Measurements from ENCODE around the gene SLC5A3.

The SLC5A3 gene

DNA sequence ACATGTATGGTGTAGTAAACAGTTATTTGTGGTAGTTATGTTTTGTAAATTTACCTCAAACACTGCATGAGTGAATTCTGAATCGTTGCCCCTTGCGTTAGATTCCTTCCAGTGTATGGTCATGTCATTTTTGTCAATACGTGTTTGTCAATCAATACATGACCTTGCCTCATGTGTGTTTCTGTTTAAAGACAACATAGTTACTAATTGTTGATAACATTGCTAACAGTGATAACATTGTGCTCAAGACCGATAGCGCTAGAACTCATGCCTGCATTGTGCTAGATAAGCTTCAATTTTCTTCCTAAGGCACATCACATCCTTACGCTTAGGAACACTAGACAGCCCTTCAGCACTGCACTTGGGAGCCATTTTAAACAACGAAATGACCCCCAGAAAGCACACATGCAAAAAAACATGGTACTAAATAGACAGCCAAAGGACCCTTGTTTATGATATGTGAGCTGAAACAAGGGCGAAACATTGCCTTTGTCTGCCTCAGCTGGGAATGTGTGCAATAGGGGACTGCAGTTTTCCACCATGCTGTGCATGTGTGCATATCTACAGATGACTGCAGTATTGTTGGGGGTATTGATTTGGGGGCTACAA is 37.3 kb downstream of the SLC5A3 start:
- no peaks in the 10 kb centered on the region for H3K4me1 ChIP-seq (ENCODE audit: control extremely low read depth in 1 of 4, control insufficient read depth in 4 of 4, insufficient read depth in 4 of 4, low read length in 3 of 4)
- DNase-seq: peak in 2 of 3 donors; percentile 22 to 44
- no peak overlapping the region for H3K4me3 ChIP-seq (ENCODE audit: control insufficient read depth in 1 of 7, extremely low read depth in 1 of 7, insufficient read depth in 4 of 7, low read depth in 2 of 7, low read length in 6 of 7)
- H3K9me3 ChIP-seq (ENCODE audit: control extremely low read depth in 1 of 5, control insufficient read depth in 4 of 5, insufficient read depth in 2 of 5, low read depth in 1 of 5, low read length in 4 of 5): peaks cover 0 to 2% (median 0%) of the 10 kb centered on the region in 5 experiments
- WGBS (ENCODE audit: insufficient coverage): 98% methylated on average over 6 of the region's 8 CpGs
- POLR2A ChIA-PET: no interaction called here
- peaks cover 0 to 3% (median 0%) of the 10 kb centered on the region in 4 experiments for H3K36me3 ChIP-seq (ENCODE audit: control insufficient read depth in 4 of 4, insufficient read depth in 4 of 4, low read length in 3 of 4)
- H3K27me3 ChIP-seq (replicated peaks in 2 of 5; ENCODE audit: control insufficient read depth in 4 of 5, insufficient read depth in 5 of 5, low read length in 4 of 5): no peaks in the 10 kb centered on the region
- H3K27ac ChIP-seq (ENCODE audit: insufficient read depth in 1 of 2, low read depth in 1 of 2, low read length in 2 of 2, poor library complexity in 1 of 2, severe bottlenecking in 2 of 2): no peak overlapping the region
- CTCF ChIA-PET: interaction anchor here (1.2 kb wide), 1 partner anchor 10 kb away, joined by 3 read pairs; no protein-coding TSS in a partner anchor

DNA sequence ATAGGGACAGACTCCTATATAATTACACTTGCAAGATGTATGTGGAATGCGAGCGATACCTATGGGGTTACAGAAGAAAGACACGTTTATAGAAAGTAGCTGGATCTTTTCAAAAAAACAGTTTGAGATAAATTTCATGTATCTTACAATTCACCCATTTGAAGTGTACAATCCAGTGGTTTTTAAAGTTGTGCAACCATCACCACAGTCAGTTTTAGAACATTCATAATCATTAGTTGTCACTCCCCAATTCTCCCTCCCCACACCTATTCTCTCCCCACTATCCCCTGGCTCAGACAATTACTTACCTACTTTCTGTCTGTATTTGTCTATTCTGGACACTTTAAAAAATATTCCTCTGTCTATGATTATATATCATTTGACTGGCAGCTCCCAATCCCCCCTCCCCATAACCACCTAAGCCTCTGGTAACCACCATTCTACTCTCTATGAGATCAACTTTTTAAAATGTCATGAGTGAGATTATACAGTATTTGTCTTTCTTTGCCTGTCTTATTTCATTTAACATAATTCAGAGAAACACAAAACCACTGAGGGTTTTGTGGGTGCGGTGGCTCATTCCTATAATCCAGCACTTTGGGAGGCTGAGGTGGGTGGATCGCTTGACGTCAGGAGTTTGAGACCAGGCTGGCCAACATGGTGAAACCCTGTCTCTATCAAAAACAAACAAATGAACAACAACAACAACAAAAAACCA is 39.1 kb downstream of the SLC5A3 start:
- no peak for DNase-seq
- Histone ChIP-seq H3K36me3 (ENCODE audit: control insufficient read depth in 4 of 4, insufficient read depth in 4 of 4, low read length in 3 of 4) (peaks cover 0 to 3% (median 0%) of the 10 kb centered on the region in 4 experiments), H3K4me1 (ENCODE audit: control extremely low read depth in 1 of 4, control insufficient read depth in 4 of 4, insufficient read depth in 4 of 4, low read length in 3 of 4) (no peaks in the 10 kb centered on the region), H3K9me3 (ENCODE audit: control extremely low read depth in 1 of 5, control insufficient read depth in 4 of 5, insufficient read depth in 2 of 5, low read depth in 1 of 5, low read length in 4 of 5) (no peaks in the 10 kb centered on the region), H3K27ac (ENCODE audit: insufficient read depth in 1 of 2, low read depth in 1 of 2, low read length in 2 of 2, poor library complexity in 1 of 2, severe bottlenecking in 2 of 2) (no peak overlapping the region), H3K4me3 (ENCODE audit: control insufficient read depth in 1 of 7, extremely low read depth in 1 of 7, insufficient read depth in 4 of 7, low read depth in 2 of 7, low read length in 6 of 7) (no peak overlapping the region), H3K27me3 (replicated peaks in 2 of 5; ENCODE audit: control insufficient read depth in 4 of 5, insufficient read depth in 5 of 5, low read length in 4 of 5) (no peaks in the 10 kb centered on the region)
- POLR2A ChIA-PET: no interaction called here
- no CpG with 5 or more reads among the region's 6 CpGs for WGBS (ENCODE audit: insufficient coverage)
- CTCF ChIA-PET: no interaction called here

DNA sequence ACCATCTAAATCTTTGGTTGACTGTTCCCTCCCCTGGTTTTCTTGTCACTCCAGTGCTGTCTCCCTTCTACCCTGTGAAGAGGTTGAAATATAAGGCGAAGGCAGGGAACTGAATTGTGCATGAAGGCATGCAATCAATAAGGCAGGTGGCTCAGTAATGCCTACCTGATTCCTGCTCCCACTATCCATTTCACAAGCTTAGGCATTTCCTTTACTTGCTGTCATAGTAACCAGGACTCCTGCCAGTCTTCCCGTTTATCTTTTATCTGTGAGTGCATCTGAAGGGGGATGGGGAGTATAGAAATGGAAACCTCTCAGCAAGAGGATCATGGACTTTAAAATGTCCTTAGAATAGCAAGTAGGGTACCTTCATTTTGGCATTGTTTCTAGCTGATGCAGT is 40.5 kb downstream of the SLC5A3 start:
- H3K4me3 ChIP-seq (ENCODE audit: control insufficient read depth in 1 of 7, extremely low read depth in 1 of 7, insufficient read depth in 4 of 7, low read depth in 2 of 7, low read length in 6 of 7): no peak overlapping the region
- no peak for DNase-seq
- H3K36me3 ChIP-seq (ENCODE audit: control insufficient read depth in 4 of 4, insufficient read depth in 4 of 4, low read length in 3 of 4): peaks cover 0 to 4% (median 0%) of the 10 kb centered on the region in 4 experiments
- no peaks in the 10 kb centered on the region for H3K9me3 ChIP-seq (ENCODE audit: control extremely low read depth in 1 of 5, control insufficient read depth in 4 of 5, insufficient read depth in 2 of 5, low read depth in 1 of 5, low read length in 4 of 5)
- WGBS (ENCODE audit: insufficient coverage): 90% methylated on average over 2 of the region's 2 CpGs
- POLR2A ChIA-PET: no interaction called here
- CTCF ChIA-PET: no interaction called here
- H3K27ac ChIP-seq (ENCODE audit: insufficient read depth in 1 of 2, low read depth in 1 of 2, low read length in 2 of 2, poor library complexity in 1 of 2, severe bottlenecking in 2 of 2): no peak overlapping the region
- H3K27me3 ChIP-seq (replicated peaks in 2 of 5; ENCODE audit: control insufficient read depth in 4 of 5, insufficient read depth in 5 of 5, low read length in 4 of 5): no peaks in the 10 kb centered on the region
- H3K4me1 ChIP-seq (ENCODE audit: control extremely low read depth in 1 of 4, control insufficient read depth in 4 of 4, insufficient read depth in 4 of 4, low read length in 3 of 4): no peaks in the 10 kb centered on the region

DNA sequence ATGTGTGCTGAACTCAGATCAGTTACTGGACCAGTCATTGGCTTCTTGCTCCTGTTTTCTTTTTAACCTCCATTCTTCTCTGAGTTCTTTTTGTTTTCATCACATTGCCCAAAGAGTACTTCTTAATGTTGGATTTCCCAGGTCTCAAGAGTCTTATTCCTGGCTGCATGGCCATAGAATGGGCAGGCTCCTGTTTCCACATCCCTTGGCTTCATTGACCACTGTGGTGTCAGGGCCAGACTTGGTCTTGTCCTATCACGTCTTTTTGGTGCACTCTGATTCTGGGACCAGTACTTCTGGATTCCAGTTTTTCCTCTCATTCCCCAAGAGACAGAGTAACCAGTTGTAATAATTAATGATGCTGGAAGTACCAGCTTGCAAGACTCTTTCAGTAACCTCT is 41.8 kb downstream of the SLC5A3 start:
- 80% methylated on average over 1 of the region's 1 CpG for WGBS (ENCODE audit: insufficient coverage)
- Histone ChIP-seq H3K27me3 (replicated peaks in 2 of 5; ENCODE audit: control insufficient read depth in 4 of 5, insufficient read depth in 5 of 5, low read length in 4 of 5) (no peaks in the 10 kb centered on the region), H3K4me3 (ENCODE audit: control insufficient read depth in 1 of 7, extremely low read depth in 1 of 7, insufficient read depth in 4 of 7, low read depth in 2 of 7, low read length in 6 of 7) (no peak overlapping the region), H3K4me1 (ENCODE audit: control extremely low read depth in 1 of 4, control insufficient read depth in 4 of 4, insufficient read depth in 4 of 4, low read length in 3 of 4) (no peaks in the 10 kb centered on the region), H3K27ac (ENCODE audit: insufficient read depth in 1 of 2, low read depth in 1 of 2, low read length in 2 of 2, poor library complexity in 1 of 2, severe bottlenecking in 2 of 2) (no peak overlapping the region), H3K36me3 (ENCODE audit: control insufficient read depth in 4 of 4, insufficient read depth in 4 of 4, low read length in 3 of 4) (peaks cover 0 to 4% (median under 1%) of the 10 kb centered on the region in 4 experiments), H3K9me3 (ENCODE audit: control extremely low read depth in 1 of 5, control insufficient read depth in 4 of 5, insufficient read depth in 2 of 5, low read depth in 1 of 5, low read length in 4 of 5) (no peaks in the 10 kb centered on the region)
- no peak for DNase-seq
- CTCF ChIA-PET: no interaction called here
- POLR2A ChIA-PET: no interaction called here

DNA sequence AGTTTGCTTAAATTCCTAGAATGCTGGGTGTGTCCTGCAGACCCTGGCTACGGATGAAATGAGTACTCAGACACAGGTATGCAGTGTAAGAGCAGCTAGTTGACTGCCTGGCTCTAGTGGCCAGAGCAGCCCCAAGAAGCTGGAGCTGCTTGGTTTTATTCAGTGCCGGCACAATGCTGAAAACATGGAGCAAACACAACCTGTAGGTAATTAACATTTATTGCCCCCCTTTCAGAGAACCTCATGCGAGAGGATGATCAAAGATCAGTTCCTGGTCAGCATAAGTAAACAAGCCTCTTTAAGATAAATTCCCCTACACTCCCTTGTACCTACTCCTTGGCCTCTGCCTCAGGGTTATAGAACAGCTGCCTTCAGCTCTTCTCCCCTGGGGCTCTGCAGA is 43.2 kb downstream of the SLC5A3 start:
- 100% methylated on average over 3 of the region's 3 CpGs for WGBS (ENCODE audit: insufficient coverage)
- Histone ChIP-seq H3K9me3 (ENCODE audit: control extremely low read depth in 1 of 5, control insufficient read depth in 4 of 5, insufficient read depth in 2 of 5, low read depth in 1 of 5, low read length in 4 of 5) (no peaks in the 10 kb centered on the region), H3K27ac (ENCODE audit: insufficient read depth in 1 of 2, low read depth in 1 of 2, low read length in 2 of 2, poor library complexity in 1 of 2, severe bottlenecking in 2 of 2) (no peak overlapping the region), H3K4me1 (ENCODE audit: control extremely low read depth in 1 of 4, control insufficient read depth in 4 of 4, insufficient read depth in 4 of 4, low read length in 3 of 4) (no peaks in the 10 kb centered on the region), H3K27me3 (replicated peaks in 2 of 5; ENCODE audit: control insufficient read depth in 4 of 5, insufficient read depth in 5 of 5, low read length in 4 of 5) (no peaks in the 10 kb centered on the region), H3K36me3 (ENCODE audit: control insufficient read depth in 4 of 4, insufficient read depth in 4 of 4, low read length in 3 of 4) (peaks cover 0 to 4% (median under 1%) of the 10 kb centered on the region in 4 experiments), H3K4me3 (ENCODE audit: control insufficient read depth in 1 of 7, extremely low read depth in 1 of 7, insufficient read depth in 4 of 7, low read depth in 2 of 7, low read length in 6 of 7) (no peak overlapping the region)
- ChIA-PET POLR2A (no interaction called here), CTCF (interaction anchor here (0.8 kb wide), 1 partner anchor 220 kb away, joined by 4 read pairs; no protein-coding TSS in a partner anchor)
- DNase-seq: no peak

DNA sequence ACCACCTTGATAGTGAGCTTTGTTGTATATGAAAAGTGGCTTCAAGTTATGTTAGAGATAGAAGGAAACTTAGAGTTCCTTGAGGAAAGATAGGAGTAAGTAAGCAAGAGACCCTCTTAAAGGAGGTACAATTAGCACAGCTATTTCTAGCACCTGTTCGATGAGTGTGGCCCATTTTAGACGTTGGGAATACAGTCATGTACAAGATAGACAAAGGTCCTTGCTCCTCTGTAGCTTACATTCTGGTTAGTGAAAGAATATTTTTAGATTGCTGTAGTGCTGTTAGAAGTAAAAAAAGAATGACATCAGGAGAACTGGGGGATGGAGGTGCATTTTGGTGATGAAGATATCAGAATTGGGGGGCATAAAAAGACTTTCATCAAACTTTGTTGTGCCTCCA is 47.5 kb downstream of the SLC5A3 start:
- Histone ChIP-seq H3K27me3 (replicated peaks in 2 of 5; ENCODE audit: control insufficient read depth in 4 of 5, insufficient read depth in 5 of 5, low read length in 4 of 5) (no peaks in the 10 kb centered on the region), H3K4me3 (ENCODE audit: control insufficient read depth in 1 of 7, extremely low read depth in 1 of 7, insufficient read depth in 4 of 7, low read depth in 2 of 7, low read length in 6 of 7) (no peak overlapping the region), H3K27ac (ENCODE audit: insufficient read depth in 1 of 2, low read depth in 1 of 2, low read length in 2 of 2, poor library complexity in 1 of 2, severe bottlenecking in 2 of 2) (no peak overlapping the region), H3K4me1 (ENCODE audit: control extremely low read depth in 1 of 4, control insufficient read depth in 4 of 4, insufficient read depth in 4 of 4, low read length in 3 of 4) (no peaks in the 10 kb centered on the region), H3K36me3 (ENCODE audit: control insufficient read depth in 4 of 4, insufficient read depth in 4 of 4, low read length in 3 of 4) (peaks cover 2 to 12% (median 5%) of the 10 kb centered on the region in 4 experiments), H3K9me3 (ENCODE audit: control extremely low read depth in 1 of 5, control insufficient read depth in 4 of 5, insufficient read depth in 2 of 5, low read depth in 1 of 5, low read length in 4 of 5) (no peaks in the 10 kb centered on the region)
- DNase-seq: no peak
- 97% methylated on average over 2 of the region's 2 CpGs for WGBS (ENCODE audit: insufficient coverage)
- POLR2A ChIA-PET: no interaction called here
- CTCF ChIA-PET: interaction anchor here (1.2 to 1.6 kb wide), 3 partner anchors 9 to 227 kb away, joined by 3 to 4 read pairs (median 3); no protein-coding TSS in a partner anchor

DNA sequence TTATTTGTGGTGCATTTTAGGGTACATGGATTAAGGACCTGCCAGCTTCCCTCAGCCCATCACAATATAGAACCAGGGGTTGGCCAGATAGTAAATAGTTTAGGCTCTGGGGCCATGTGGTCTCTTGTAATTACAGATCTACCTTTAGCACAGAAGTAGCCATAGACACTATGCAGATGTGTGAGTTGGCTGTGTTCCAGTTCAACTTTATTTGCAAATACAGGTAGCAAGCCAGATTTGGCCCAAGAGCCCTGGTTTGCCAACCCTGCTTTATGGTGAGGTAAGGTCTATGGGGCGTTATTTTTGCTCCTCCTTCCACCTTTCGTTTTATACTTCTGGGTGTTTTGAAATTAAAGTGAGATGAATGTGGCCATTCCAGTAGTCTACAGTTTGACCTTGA is 48.7 kb downstream of the SLC5A3 start:
- H3K4me1 ChIP-seq (ENCODE audit: control extremely low read depth in 1 of 4, control insufficient read depth in 4 of 4, insufficient read depth in 4 of 4, low read length in 3 of 4): no peaks in the 10 kb centered on the region
- ChIA-PET POLR2A (no interaction called here), CTCF (no interaction called here)
- no peak overlapping the region for H3K4me3 ChIP-seq (ENCODE audit: control insufficient read depth in 1 of 7, extremely low read depth in 1 of 7, insufficient read depth in 4 of 7, low read depth in 2 of 7, low read length in 6 of 7)
- DNase-seq: no peak
- H3K36me3 ChIP-seq (ENCODE audit: control insufficient read depth in 4 of 4, insufficient read depth in 4 of 4, low read length in 3 of 4): peaks cover 2 to 23% (median 16%) of the 10 kb centered on the region in 4 experiments
- no peak overlapping the region for H3K27ac ChIP-seq (ENCODE audit: insufficient read depth in 1 of 2, low read depth in 1 of 2, low read length in 2 of 2, poor library complexity in 1 of 2, severe bottlenecking in 2 of 2)
- H3K9me3 ChIP-seq (ENCODE audit: control extremely low read depth in 1 of 5, control insufficient read depth in 4 of 5, insufficient read depth in 2 of 5, low read depth in 1 of 5, low read length in 4 of 5): no peaks in the 10 kb centered on the region
- H3K27me3 ChIP-seq (replicated peaks in 2 of 5; ENCODE audit: control insufficient read depth in 4 of 5, insufficient read depth in 5 of 5, low read length in 4 of 5): no peaks in the 10 kb centered on the region
- no CpG with 5 or more reads among the region's 2 CpGs for WGBS (ENCODE audit: insufficient coverage)

Measured in common myeloid progenitor, CD34-positive (primary cell).